Astrocyte of the cerebellum (primary cell): ENCODE data around the gene TRPM5.

Experiments
- DNase-seq: peaks from one replicate; pipeline ENCODE4 v3.0.0-alpha.2; 2011; ENCODE audit warnings: low read depth
- H3K4me3 ChIP-seq: 2 replicates; pipeline ENCODE4 v1.5.1; 2011; ENCODE audit warnings: mild to moderate bottlenecking, low read depth, low read length, moderate library complexity
- in situ Hi-C: cut with HindIII; loops from 2 replicates; pipeline ENCODE4 v1.10.0; 2017; ENCODE audit warnings: low sequenced_read_pairs
- TF ChIP-seq, protein P1 (sequence below): IDR thresholded peaks from 2 replicates; pipeline ENCODE4 v1.5.1; 2012; ENCODE audit warnings: low read length, low read depth, moderate library complexity, mild to moderate bottlenecking; ENCODE audit errors: missing control alignments

TRPM5 gene

DNA sequence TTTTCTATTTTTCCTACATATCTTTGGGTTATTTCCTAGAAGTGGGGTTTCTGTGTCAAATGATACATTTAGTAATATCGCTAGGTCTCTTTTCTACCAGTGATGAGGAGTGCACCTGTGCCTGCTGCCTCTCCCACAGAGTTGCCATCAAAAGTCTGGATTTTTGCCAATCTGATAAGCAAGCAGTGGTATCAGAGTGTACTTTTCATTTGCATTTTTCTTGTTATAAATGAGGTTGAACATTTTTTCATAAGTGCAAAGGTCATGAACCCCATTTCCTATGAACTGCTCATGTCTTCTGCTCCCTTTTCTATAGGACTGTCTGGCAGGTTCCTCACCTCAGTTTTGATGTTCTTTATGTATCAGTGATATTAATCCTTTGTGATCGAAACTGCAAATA is 1.7 kb downstream of the TRPM5 start:
- H3K4me3 ChIP-seq, result no peak overlapping the region
- no peak for DNase-seq
- in situ Hi-C loops, result no loop called here
- TF ChIP-seq, protein P1, sequence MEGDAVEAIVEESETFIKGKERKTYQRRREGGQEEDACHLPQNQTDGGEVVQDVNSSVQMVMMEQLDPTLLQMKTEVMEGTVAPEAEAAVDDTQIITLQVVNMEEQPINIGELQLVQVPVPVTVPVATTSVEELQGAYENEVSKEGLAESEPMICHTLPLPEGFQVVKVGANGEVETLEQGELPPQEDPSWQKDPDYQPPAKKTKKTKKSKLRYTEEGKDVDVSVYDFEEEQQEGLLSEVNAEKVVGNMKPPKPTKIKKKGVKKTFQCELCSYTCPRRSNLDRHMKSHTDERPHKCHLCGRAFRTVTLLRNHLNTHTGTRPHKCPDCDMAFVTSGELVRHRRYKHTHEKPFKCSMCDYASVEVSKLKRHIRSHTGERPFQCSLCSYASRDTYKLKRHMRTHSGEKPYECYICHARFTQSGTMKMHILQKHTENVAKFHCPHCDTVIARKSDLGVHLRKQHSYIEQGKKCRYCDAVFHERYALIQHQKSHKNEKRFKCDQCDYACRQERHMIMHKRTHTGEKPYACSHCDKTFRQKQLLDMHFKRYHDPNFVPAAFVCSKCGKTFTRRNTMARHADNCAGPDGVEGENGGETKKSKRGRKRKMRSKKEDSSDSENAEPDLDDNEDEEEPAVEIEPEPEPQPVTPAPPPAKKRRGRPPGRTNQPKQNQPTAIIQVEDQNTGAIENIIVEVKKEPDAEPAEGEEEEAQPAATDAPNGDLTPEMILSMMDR, result no peak

GRCh38 chr11:2441171-2441570 is 3.1 kb downstream of the TRPM5 start:
- TF ChIP-seq, protein P1, result no peak
- in situ Hi-C loops, result no loop called here
- DNase-seq, result no peak

GRCh38 chr11:2440646-2441045 is 3.7 kb downstream of the TRPM5 start:
- no peak overlapping the region for H3K4me3 ChIP-seq
- TF ChIP-seq, protein P1, result no peak
- in situ Hi-C loops, result no loop called here
- DNase-seq, result no peak

More at GRCh38 chr11:2441171-2441570, 3.1 kb downstream of the TRPM5 start:
- H3K4me3 ChIP-seq, result no peak overlapping the region

DNA sequence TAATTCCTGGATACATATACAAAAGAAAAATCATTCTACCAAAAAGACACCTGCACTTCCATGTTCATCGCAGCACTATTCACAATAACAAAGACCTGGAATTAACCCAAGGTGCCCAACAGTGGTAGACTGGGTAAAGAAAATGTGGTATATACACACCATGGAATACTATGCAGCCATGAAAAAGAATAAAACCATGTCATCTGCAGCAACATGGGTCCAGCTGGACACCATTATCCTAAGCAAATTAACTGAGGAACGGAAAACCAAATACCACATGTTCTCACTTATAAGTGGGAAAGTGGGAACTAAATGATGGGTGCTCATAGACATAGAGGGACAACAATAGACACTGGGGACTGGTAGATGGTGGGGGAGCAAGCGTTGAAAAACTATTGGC is 4.5 kb downstream of the TRPM5 start:
- TF ChIP-seq, protein P1, result no peak
- no peak for DNase-seq
- in situ Hi-C loops, result no loop called here
- H3K4me3 ChIP-seq, result no peak overlapping the region

GRCh38 chr11:2437516-2437915 is 6.8 kb downstream of the TRPM5 start:
- no peak for DNase-seq
- in situ Hi-C loops, result no loop called here

DNA sequence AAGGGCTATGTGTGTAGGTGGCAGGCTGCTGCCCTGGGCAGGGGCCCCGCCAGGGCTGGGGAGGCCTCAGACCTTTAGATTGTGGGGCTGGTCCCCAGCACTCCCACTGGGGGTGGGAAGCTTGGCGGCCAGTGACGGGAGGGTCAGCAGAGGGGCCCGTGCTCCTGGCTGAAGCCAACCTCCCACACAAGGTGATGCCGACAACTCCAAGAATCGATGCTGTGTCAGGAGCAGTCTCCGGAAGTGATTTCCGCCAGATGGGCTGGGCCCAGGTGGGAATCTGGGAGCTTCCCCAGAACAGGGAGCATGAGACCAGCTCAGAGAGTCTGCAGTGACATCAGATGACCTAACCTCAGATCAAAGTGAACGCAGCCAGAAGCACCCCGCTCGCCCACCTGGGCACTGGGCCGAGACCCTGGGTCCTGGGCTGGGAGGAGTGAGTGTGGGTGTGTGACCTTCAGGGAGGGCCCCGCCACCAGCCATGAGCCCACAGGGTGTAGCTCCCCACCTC is 7.7 kb downstream of the TRPM5 start:
- no peak for DNase-seq
- in situ Hi-C loops, result no loop called here
- H3K4me3 ChIP-seq, result no peak overlapping the region
- TF ChIP-seq, protein P1, result no peak

More at GRCh38 chr11:2437516-2437915, 6.8 kb downstream of the TRPM5 start:
- H3K4me3 ChIP-seq, result no peak overlapping the region
- TF ChIP-seq, protein P1, result no peak
